GM19240 (cell line): ENCODE measurements around the gene SPACDR.

Experiments
- DNase-seq: peaks from one replicate; pipeline ENCODE4 v3.0.0; 2011; ENCODE audit warnings: low spot score; ENCODE audit not compliant: insufficient read length

SPACDR gene

DNA sequence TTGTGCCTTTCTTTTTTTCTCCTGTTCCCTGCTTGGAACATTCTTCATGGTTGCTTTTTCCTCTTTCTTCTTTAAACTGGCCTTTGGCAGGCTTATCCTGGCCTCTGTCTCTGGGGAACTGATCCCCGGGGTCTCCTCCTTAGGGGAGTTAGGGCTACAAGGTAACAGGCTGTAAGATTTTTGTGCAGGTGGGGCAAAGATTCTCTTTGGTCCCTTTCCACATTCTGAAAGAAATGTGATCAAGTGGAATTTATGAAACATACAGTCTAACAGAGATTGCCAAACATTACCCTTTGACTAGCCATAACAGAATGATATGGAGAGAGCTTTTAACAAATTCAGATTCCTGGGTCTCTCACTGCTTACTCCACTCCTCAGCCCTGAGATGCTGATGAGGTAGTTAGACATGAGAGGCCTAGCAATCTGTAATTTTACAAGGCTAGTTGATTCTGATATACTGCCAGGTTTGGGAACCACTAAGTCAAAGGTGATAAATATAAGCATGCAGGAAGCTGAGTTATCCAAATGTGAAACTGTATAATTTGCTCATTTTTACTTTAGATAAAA is 44.3 kb downstream of the SPACDR start:
- DNase-seq = no peak

DNA sequence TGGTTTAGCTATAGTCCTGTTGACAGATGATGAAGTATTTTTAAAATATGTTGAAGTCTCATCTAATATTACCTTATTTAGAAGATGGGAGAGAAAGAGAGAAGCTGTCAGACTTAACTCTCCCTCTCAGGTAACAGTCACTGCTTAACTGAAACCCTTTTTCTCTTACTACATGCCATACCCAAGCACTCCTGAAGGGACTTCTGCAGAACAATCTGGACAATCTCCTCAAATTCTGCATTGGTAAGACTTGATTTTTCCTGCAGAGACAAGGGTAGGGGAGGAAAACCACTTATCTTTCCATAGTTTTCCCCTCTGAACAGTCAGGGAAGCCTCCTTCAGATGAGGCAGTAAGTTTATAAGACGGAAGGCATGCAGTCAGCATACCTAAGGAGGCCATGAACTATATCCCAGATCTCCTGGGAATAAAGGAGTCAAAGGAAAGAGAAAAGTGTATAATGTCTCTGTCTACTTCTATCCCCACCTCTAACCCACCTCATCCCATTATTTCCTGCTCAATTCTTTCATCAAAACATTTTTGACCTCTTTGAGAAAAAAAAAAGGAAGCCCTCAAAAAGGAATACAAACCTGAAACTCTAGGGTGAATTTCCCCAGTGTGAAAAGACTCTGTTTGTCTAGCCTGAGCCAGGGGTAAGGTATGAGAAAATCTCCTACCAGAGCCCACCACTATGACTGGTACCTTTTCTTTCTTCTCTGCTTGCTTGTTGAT is 45.0 kb downstream of the SPACDR start:
- DNase-seq = no peak

DNA sequence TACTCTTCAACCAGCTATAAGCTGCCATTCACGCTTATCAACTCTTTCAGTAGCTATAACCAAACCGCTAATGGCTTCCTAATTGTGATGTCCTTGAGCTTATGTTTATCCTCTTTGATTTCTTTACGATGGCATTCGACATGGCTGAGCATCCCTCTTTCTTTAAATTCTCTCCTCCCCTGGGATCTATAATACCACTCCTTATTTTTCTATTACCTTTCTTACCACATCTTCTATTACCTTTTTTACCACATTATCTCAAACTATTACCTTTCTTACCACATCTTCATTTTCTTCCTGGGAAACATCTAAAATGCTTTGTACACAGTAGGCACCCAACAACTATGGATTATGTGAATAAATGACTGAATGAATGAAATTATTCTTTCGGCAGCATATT is 48.6 kb downstream of the SPACDR start:
- DNase-seq = no peak

GRCh38 chr7:100413889-100414288 is 50.2 kb downstream of the SPACDR start:
- DNase-seq = no peak

DNA sequence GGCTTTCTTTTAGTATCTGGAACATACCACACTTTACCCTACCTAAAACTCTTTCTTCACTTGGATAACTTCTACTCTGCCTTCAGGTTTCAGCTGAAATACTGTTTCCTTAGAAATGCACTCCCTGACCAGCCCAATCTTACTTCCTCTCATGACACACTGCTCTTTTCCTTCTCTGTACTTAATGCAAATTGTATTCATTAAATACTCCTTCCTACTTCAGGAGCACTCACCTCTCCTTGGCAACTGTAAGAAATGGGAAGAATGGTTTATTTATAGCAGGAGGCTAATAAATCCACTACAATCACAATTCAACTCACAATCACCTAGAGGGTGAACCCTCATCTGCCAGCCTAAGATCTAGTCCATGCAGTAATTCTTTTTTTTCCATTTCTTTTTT is 50.7 kb downstream of the SPACDR start:
- no peak for DNase-seq

- no peak for DNase-seq
Observed at GRCh38 chr7:100411101-100411500, 53.0 kb downstream of the SPACDR start.

- peak; percentile 41 for DNase-seq
Observed at GRCh38 chr7:100407285-100408180, 56.5 kb downstream of the SPACDR start.

GRCh38 chr7:100406767-100407166 is 57.3 kb downstream of the SPACDR start:
- no peak for DNase-seq
